Loucy (cell line): Measurements from ENCODE around the gene PRMT3.

ENCODE experiments used
- H2AFZ ChIP-seq: fragments of 200-600 bp; sonication (generic); 2 replicates; pipeline ENCODE4 v1.6.0; 2016; ENCODE audit warnings: antibody characterized with exemption, mild to moderate bottlenecking, low read length, moderate library complexity
- H3F3A ChIP-seq: fragments of 200-600 bp; 2 replicates; pipeline ENCODE4 v1.6.0; 2016; ENCODE audit warnings: antibody characterized with exemption, low read depth, mild to moderate bottlenecking
- H3K27me3 ChIP-seq: fragments of 200-600 bp; sonication (generic); 2 replicates; pipeline ENCODE4 v1.6.1; 2014; ENCODE audit warnings: low read length, mild to moderate bottlenecking; ENCODE audit not compliant: insufficient read depth, poor library complexity, severe bottlenecking
- H3K36me3 ChIP-seq: fragments of 200-600 bp; sonication (generic); 2 replicates; pipeline ENCODE4 v1.6.1; 2016; ENCODE audit warnings: low read length; ENCODE audit not compliant: insufficient read depth
- H3K4me1 ChIP-seq: fragments of 200-600 bp; sonication (generic); 2 replicates; pipeline ENCODE4 v1.5.1; 2014; ENCODE audit warnings: low read length, mild to moderate bottlenecking; ENCODE audit not compliant: insufficient read depth, poor library complexity, severe bottlenecking
- H3K4me2 ChIP-seq: fragments of 200-600 bp; sonication (generic); 2 replicates; pipeline ENCODE4 v1.6.0; 2014; ENCODE audit warnings: antibody characterized with exemption, low read length, low read depth, mild to moderate bottlenecking; ENCODE audit not compliant: poor library complexity, severe bottlenecking
- H3K4me3 ChIP-seq: fragments of 200-600 bp; sonication (generic); 2 replicates; pipeline ENCODE4 v1.5.1; 2014; ENCODE audit warnings: low read length, mild to moderate bottlenecking, mixed read lengths; ENCODE audit not compliant: poor library complexity, severe bottlenecking
- H3K79me2 ChIP-seq: fragments of 200-600 bp; sonication (generic); 2 replicates; pipeline ENCODE4 v1.6.1; 2014; ENCODE audit warnings: low read length; ENCODE audit not compliant: insufficient read depth
- H3K9ac ChIP-seq: fragments of 200-600 bp; sonication (generic); 2 replicates; pipeline ENCODE4 v1.6.0; 2014; ENCODE audit warnings: mild to moderate bottlenecking, low read depth, low read length, moderate library complexity; ENCODE audit not compliant: poor library complexity, severe bottlenecking
- H3K9me2 ChIP-seq: fragments of 200-600 bp; sonication (generic); replicated peaks from 2 replicates; pipeline ENCODE4 v1.6.1; 2016; ENCODE audit warnings: low read depth, low read length, mixed read lengths
- H3K9me3 ChIP-seq: fragments of 200-600 bp; sonication (generic); 2 replicates; pipeline ENCODE4 v1.6.1; 2014; ENCODE audit warnings: mild to moderate bottlenecking, antibody characterized with exemption, low read length, low read depth; ENCODE audit not compliant: insufficient read depth
- H4K20me1 ChIP-seq: fragments of 200-600 bp; sonication (generic); 2 replicates; pipeline ENCODE4 v1.6.0; 2014; ENCODE audit warnings: antibody characterized with exemption, low read length, mild to moderate bottlenecking; ENCODE audit not compliant: insufficient read depth, poor library complexity, severe bottlenecking
- CTCF ChIP-seq: fragments of 200-600 bp; sonication (generic); conservative IDR thresholded peaks from 2 replicates; pipeline ENCODE4 v1.5.1; 2014; ENCODE audit warnings: mild to moderate bottlenecking, antibody characterized with exemption, low read length
- EZH2phosphoT487 ChIP-seq: fragments of 200-600 bp; IDR thresholded peaks from 2 replicates; pipeline ENCODE4 v1.6.1; 2018; ENCODE audit warnings: antibody characterized with exemption, mild to moderate bottlenecking, moderate library complexity, borderline replicate concordance

The PRMT3 gene

GRCh38 chr11:20403059-20403458 is 15.5 kb downstream of the PRMT3 start:
- no peaks in the 10 kb centered on the region for H3K4me1 ChIP-seq
- no peak overlapping the region for H3K4me3 ChIP-seq
- H3F3A ChIP-seq = no peaks in the 10 kb centered on the region
- no peak overlapping the region for H2AFZ ChIP-seq
- H3K79me2 ChIP-seq = no peaks in the 10 kb centered on the region
- H3K4me2 ChIP-seq = no peak overlapping the region
- peaks cover 16% of the 10 kb centered on the region; the same call in 1 of the 2 replicates for H3K36me3 ChIP-seq
- TF ChIP-seq CTCF (no peak), EZH2phosphoT487 (no peak)
- H4K20me1 ChIP-seq = no peaks in the 10 kb centered on the region
- H3K9ac ChIP-seq = no peak overlapping the region
- H3K9me3 ChIP-seq = no peaks in the 10 kb centered on the region
- H3K9me2 ChIP-seq = no peaks in the 10 kb centered on the region
- no peaks in the 10 kb centered on the region for H3K27me3 ChIP-seq

GRCh38 chr11:20406484-20406883 is 19.0 kb downstream of the PRMT3 start:
- Histone ChIP-seq H4K20me1 (no peaks in the 10 kb centered on the region), H3K9ac (no peak overlapping the region), H3F3A (no peaks in the 10 kb centered on the region), H3K9me2 (no peaks in the 10 kb centered on the region), H3K36me3 (peaks cover 25% of the 10 kb centered on the region; the same call in 1 of the 2 replicates), H3K27me3 (no peaks in the 10 kb centered on the region), H3K4me2 (no peak overlapping the region), H3K9me3 (no peaks in the 10 kb centered on the region), H3K79me2 (no peaks in the 10 kb centered on the region), H3K4me1 (no peaks in the 10 kb centered on the region), H3K4me3 (no peak overlapping the region), H2AFZ (no peak overlapping the region)
- no peak for TF ChIP-seq CTCF
- no peak for TF ChIP-seq EZH2phosphoT487

- Histone ChIP-seq H3K9me3 (no peaks in the 10 kb centered on the region), H3K79me2 (no peaks in the 10 kb centered on the region), H3K36me3 (peaks cover 26% of the 10 kb centered on the region; the same call in 1 of the 2 replicates), H3K9ac (no peak overlapping the region), H3K9me2 (no peaks in the 10 kb centered on the region), H3K4me1 (no peaks in the 10 kb centered on the region), H4K20me1 (no peaks in the 10 kb centered on the region), H3K4me2 (no peak overlapping the region), H3K4me3 (no peak overlapping the region), H3K27me3 (no peaks in the 10 kb centered on the region), H3F3A (no peaks in the 10 kb centered on the region), H2AFZ (no peak overlapping the region)
- TF ChIP-seq EZH2phosphoT487 (no peak), CTCF (no peak)
Measured at GRCh38 chr11:20407344-20407743, 19.8 kb downstream of the PRMT3 start.
